Activated naive CD8-positive, alpha-beta T cell treated with anti-CD3 and anti-CD28 coated beads, Interleukin-2, amount 50 U/mL, for 16 hours (primary cell): ENCODE results near the gene SLC25A41.
A peak's percentile ranks its signal among the peaks of the same experiment; 100 is the strongest.
"Not testable (repeated sequence)": the region's sequence is repeated elsewhere in the genome, so short reads cannot be mapped to it uniquely, and the experiment has no call there.

Source experiments
- DNase-seq: peaks from one replicate; pipeline ENCODE4 v3.0.0-alpha.2; 2020; ENCODE audit warnings: low read depth, low spot score

SLC25A41 gene

GRCh38 chr19:6412061-6412446 lies 21.5 kb downstream of the SLC25A41 start:
- DNase-seq, result no peak

GRCh38 chr19:6409346-6409745 lies 24.2 kb downstream of the SLC25A41 start:
- no peak for DNase-seq

GRCh38 chr19:6406401-6406800 lies 27.2 kb downstream of the SLC25A41 start:
- DNase-seq, result no peak

GRCh38 chr19:6402837-6403608 lies 30.5 kb downstream of the SLC25A41 start:
- DNase-seq, result no peak

GRCh38 chr19:6402058-6402457 lies 31.5 kb downstream of the SLC25A41 start:
- DNase-seq, result no peak

- not testable (repeated sequence) for DNase-seq
Measured at GRCh38 chr19:6400062-6400944, 33.3 kb downstream of the SLC25A41 start.

GRCh38 chr19:6396305-6396704 lies 37.3 kb downstream of the SLC25A41 start:
- DNase-seq, result no peak

- DNase-seq, result no peak
Measured at GRCh38 chr19:6394831-6395230, 38.7 kb downstream of the SLC25A41 start.

GRCh38 chr19:6393983-6394412 lies 39.6 kb downstream of the SLC25A41 start:
- DNase-seq, result peak; percentile 47

GRCh38 chr19:6393074-6393982 lies 40.2 kb downstream of the SLC25A41 start, which contains the start of gene GTF2F1:
Gene GTF2F1 (minus strand): TSS chr19:6393164. CDS start chr19:6392995, 169 bp downstream.
- peak; percentile 89 for DNase-seq

- no peak for DNase-seq
Measured at GRCh38 chr19:6392221-6393073, 41.1 kb downstream of the SLC25A41 start.

GRCh38 chr19:6387372-6387771 lies 46.2 kb downstream of the SLC25A41 start:
- DNase-seq, result no peak

GRCh38 chr19:6384381-6384780 lies 49.2 kb downstream of the SLC25A41 start:
- no peak for DNase-seq

- DNase-seq, result no peak
Measured at GRCh38 chr19:6383188-6383587, 50.4 kb downstream of the SLC25A41 start.

GRCh38 chr19:6381030-6381750 lies 52.4 kb downstream of the SLC25A41 start:
- no peak for DNase-seq

- no peak for DNase-seq
Measured at GRCh38 chr19:6379744-6380143, 53.8 kb downstream of the SLC25A41 start.

GRCh38 chr19:6378486-6378885 lies 55.1 kb downstream of the SLC25A41 start:
- DNase-seq, result no peak

GRCh38 chr19:6378041-6378440 lies 55.5 kb downstream of the SLC25A41 start:
- no peak for DNase-seq

- no peak for DNase-seq
Measured at GRCh38 chr19:6376512-6377190, 56.9 kb downstream of the SLC25A41 start.
